ENCODE results near the gene NPR1.

GRCh38 chr1:153670859-153671627 lies 7.4 kb upstream of the NPR1 start, which contains the start of gene ILF2:
- TF ChIP-seq CTCF (IDR thresholded peaks at IDR 0.05; ENCODE audit: low read length) (peak; percentile 58), EZH2 (optimal IDR thresholded peaks at IDR 0.05; ENCODE audit: low read depth, low read length) (no peak), EZH2phosphoT487 (IDR thresholded peaks at IDR 0.05; ENCODE audit: low read length) (no peak)

Data from MM.1S (cell line).